Stimulated activated CD8-positive, alpha-beta memory T cell treated with anti-CD3 and anti-CD28 coated beads, Interleukin-12 subunit alpha, Interleukin-12 subunit beta, amount 100 ng/mL, for 24 hours (primary cell): ENCODE data around the gene LEP.

Source experiments
- DNase-seq: peaks from one replicate; pipeline ENCODE4 v3.0.0-alpha.2; 2020; ENCODE audit errors: extremely low read depth

Gene LEP

GRCh38 chr7:128244861-128245260, 3.8 kb downstream of the LEP start:
- no peak for DNase-seq

DNA sequence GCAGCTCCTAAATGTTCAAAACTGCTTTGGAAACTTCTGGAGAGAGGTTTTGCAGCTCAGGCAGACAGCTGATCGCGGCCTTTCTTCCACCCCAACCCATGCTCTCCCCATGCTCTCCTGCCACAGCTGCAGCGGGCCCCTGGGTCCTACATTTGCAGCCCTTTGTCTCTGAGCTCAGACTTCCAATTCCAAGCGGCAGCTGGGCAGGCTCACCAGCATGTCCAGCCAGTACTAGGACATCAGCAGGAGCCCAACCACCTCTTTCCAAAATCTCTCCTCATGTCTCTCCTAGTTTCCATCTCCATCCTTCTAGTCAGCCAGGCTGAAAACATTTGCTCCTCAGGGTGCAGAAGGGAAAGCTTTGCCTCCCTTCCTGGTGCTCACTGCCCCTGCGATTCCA, 6.0 kb downstream of the LEP start:
- no peak for DNase-seq

DNA sequence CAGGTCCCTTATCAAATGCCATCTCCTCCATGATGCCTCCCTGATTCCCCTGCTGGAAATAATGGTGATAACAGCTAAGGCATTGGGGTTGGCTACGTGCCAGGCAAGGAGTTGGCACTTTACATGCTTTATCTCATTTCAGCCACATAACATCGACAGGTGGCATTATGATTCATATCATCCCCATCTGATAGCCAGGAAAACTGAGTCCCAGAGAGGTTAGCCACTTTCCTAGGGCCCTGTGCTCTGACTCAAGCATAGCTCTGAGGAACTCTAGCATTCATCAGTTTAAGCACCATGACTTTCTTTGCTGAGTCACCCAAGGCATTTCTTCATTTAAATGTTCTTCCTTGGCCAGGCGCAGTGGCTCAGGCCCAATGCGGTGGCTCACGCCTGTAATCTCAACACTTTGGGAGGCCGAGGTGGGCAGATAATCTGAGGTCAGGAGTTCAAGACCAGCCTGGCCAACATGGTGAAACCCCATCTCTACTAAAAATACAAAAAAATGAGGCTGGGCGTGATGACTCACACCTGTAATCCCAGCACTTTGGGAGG, 6.6 kb downstream of the LEP start:
- no peak for DNase-seq

GRCh38 chr7:128251337-128251736, 10.3 kb downstream of the LEP start:
- no peak for DNase-seq

DNA sequence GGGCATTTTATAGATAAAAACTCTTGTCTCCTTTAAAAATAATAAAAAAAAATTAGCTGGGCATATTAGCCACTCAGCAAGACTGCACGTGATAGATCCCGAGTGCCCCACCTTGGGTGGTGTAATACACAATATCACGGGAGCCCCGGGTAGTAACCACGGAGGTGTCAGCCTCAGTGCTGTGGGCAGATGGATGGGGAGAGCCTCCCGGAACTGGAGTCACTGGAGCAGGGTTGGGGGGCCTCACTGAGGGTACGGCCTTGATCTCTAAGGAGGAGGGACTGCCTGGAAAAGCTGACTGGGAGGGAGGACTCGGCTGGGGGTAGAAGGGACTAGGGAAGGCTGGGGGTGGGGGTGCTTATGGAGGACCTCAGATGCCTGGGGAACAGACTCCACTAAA, 12.6 kb downstream of the LEP start:
- no peak for DNase-seq

DNA sequence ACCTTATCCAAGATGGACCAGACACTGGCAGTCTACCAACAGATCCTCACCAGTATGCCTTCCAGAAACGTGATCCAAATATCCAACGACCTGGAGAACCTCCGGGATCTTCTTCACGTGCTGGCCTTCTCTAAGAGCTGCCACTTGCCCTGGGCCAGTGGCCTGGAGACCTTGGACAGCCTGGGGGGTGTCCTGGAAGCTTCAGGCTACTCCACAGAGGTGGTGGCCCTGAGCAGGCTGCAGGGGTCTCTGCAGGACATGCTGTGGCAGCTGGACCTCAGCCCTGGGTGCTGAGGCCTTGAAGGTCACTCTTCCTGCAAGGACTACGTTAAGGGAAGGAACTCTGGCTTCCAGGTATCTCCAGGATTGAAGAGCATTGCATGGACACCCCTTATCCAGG, 13.4 kb downstream of the LEP start:
- no peak for DNase-seq

DNA sequence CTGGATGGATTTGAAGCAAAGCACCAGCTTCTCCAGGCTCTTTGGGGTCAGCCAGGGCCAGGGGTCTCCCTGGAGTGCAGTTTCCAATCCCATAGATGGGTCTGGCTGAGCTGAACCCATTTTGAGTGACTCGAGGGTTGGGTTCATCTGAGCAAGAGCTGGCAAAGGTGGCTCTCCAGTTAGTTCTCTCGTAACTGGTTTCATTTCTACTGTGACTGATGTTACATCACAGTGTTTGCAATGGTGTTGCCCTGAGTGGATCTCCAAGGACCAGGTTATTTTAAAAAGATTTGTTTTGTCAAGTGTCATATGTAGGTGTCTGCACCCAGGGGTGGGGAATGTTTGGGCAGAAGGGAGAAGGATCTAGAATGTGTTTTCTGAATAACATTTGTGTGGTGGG, 14.2 kb downstream of the LEP start:
- no peak for DNase-seq

DNA sequence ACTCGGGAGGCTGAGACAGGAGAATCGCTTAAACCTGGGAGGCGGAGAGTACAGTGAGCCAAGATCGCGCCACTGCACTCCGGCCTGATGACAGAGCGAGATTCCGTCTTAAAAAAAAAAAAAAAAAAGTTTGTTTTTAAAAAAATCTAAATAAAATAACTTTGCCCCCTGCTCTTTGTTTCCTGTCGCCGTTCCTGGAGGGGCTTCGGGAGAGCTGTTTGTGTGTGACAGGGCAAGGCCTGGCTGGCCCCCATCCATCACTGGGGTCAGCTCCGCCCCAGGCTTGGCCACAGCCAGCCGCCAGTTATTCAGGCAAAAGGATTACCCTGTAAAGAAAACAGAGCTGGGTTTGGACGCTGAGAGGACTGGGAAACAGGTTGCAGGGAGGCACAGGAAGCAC, 16.4 kb downstream of the LEP start:
- DNase-seq: no peak

GRCh38 chr7:128259131-128260061, 18.3 kb downstream of the LEP start:
- no peak for DNase-seq

DNA sequence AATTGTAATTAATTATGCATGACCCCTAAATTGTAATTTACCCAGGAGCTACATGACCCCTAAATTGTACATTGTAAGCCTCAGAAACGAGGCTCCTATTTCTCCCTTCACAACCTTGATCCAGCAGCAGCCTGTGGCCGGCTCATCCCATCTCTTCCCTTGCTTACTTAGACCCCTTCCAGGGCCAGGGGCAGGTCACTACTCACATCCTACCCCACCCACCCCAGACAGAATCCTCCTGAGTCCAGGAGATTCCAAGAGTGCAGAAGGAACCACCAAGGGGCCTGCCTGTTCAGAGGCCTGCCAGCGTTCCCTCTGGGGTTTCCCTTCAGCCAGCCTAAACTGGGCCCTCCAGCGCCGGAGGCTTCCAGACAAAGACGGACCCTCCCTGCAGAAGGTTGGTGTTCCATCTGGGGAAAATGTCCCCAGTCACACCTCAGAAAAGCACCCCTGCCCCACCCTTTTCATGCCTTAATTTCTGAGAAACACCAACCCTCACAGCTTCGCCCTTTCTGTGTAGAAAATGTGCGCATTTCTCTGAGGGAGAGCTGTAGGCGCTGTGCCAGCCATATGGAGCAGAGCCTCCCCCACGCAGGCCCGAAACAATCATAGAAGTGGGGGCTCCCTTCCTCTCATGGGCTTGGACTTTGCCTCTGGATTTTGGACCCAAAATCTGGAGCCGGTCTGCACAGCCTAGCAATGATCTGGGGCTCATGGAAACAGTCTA, 19.2 kb downstream of the LEP start:
- no peak for DNase-seq

GRCh38 chr7:128262273-128263028, 21.4 kb downstream of the LEP start:
- DNase-seq: no peak

- no peak for DNase-seq
Measured at GRCh38 chr7:128263420-128263819, 22.3 kb downstream of the LEP start.

- no peak for DNase-seq
Measured at GRCh38 chr7:128264477-128264876, 23.4 kb downstream of the LEP start.

- DNase-seq: no peak
Measured at GRCh38 chr7:128265156-128265905, 24.3 kb downstream of the LEP start.

DNA sequence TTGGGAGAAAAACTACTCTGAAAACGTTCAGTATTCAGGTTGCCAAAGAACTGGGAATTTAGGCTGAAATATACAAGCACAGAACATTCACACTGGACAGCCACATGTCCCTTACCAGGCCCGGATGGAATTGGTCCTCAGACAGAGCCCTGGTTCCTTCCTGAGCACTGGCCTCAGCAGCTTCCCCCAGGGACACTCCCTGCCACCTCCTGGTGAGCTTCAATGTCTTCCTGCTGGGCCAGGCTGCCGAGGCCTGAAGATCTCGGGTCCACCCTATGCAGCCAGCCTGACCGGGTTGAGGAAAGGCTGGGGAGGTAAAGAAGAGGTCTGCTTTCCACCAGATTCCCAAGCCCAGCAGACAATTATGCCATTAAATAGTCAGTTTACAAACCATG, 24.8 kb downstream of the LEP start:
- no peak for DNase-seq

- DNase-seq: no peak
Measured at GRCh38 chr7:128266529-128266882, 25.4 kb downstream of the LEP start.

DNA sequence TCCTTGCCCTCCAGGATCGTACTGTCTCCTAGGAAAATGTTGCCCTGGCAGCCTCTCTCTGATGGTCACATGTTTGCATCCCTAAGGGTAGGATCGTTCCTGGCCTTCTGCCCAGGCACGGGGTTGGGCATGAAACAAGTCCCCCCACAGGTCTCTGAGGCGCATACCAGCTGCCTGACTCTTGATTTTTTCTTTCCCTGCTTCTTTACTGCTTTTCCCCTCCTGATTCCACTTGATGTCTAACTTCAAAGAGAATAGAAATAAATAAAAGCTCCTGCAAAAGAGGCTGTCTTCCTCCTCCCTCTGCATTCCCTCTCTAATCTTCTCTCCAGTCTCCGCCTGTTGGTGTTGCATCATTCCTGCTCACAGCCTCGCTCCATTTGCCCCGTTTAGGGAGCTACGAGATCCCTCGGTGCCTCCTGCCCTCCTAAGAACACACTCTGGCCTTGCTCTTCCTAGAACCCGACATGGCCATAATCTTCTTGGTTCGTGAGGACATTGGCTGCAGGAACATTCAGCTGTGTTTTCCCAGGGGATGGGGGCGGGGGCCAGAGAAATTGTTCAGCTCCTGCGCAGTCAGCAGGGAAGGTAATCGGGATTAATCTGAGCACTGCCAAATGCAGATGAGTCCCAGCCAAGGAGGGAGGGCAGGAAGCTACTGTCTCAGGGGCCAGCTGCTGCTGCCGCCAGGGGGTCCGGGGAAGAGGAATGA, 26.0 kb downstream of the LEP start:
- DNase-seq: no peak

- no peak for DNase-seq
Measured at GRCh38 chr7:128267595-128267924, 26.5 kb downstream of the LEP start.

DNA sequence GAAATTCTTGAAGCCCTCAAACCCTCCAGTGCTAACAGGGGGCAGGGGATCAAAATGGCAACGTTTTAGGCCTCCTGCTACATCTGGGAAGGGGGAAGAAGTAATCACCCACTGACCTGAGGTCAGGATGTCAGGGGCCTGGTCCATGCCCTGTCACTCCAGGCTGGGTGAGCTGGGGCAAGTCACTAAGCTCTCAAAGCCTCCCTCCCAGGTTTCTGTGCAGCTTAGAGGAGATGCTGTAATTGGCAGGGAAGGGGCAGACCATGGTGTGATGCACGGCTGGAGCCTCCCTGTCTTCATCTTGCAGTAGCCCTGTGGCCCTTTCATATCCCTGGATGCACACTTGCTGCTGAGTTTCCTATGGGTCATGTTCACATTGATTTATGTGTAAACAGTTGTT, 27.2 kb downstream of the LEP start:
- DNase-seq: no peak

DNA sequence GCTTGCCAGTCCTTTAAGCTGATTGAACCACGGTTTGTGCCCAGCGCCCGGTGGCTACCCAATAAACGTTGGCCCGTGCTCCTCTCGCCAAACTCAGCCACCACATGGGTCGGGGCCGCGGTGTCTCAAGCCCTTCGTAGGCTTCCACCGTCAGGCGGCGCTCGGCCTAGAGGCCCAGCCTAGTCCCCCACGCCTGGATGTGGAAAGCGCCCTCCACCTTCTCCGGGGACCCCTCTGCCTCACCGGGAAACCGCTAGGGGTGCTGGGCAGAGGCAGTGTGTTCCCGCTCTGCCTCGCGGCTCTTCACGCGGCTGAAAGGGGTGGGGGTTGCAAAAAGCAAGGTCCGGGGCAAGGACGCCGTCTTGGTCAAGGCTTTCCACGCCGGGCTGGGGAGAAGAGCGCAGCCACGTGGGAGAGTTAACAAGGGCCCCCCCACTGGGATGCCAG, 29.8 kb downstream of the LEP start:
- no peak for DNase-seq

DNA sequence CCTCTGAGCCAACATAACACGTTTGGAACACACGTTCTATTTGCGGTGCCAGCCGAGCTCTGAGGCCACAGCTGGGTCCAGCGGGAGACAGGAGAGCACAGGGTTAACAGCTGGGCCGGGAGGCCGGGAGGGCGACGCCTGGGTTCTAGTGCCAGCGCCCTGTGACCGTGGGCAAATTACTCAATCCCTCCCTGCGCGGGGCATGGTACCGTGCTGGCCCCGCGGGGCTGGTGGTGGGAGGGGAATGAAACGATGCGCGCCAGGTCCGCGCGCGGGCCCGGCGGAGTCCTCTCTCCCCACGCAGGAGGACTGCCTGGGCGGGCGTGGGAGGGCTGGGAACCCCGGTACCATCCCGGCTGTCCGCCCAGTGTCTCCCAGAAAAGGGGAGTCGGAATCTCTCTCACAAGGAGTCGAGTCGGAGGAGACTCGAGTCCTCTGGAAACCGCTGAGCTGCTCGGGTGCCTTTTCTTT, 30.4 kb downstream of the LEP start:
- DNase-seq: no peak
